ENCODE data around the gene IL16. TPM values are rescaled to one million over a fixed set of nuclear protein-coding genes. Genes with fewer than 3 reads are reported as not detected.

IL16 gene
- total RNA-seq, 1 experiment from 2014 or later, result 0.96 TPM

Other genes starting within 250 kb of the IL16 start
- gene MESD, start 207.1 kb upstream of the IL16 start, total RNA-seq (2014; rRNA removed; shearing (Covaris generic)), result 30.2 and 33.0 TPM in 2 replicates
- 7.0 and 10.4 TPM in 2 replicates for gene TLNRD1, start 196.0 kb upstream of the IL16 start, total RNA-seq (2014; rRNA removed; shearing (Covaris generic))
- 0.36 and 0.59 TPM in 2 replicates for gene CFAP161, start 62.6 kb upstream of the IL16 start, total RNA-seq (2014; rRNA removed; shearing (Covaris generic))
- gene STARD5, start 127.3 kb downstream of the IL16 start, total RNA-seq (2014; rRNA removed; shearing (Covaris generic)), result 3.2 and 5.3 TPM in 2 replicates
- gene TMC3, start 177.3 kb downstream of the IL16 start, total RNA-seq (2014; rRNA removed; shearing (Covaris generic)), result not detected in 2 replicates